Measurements from ENCODE around the gene ZNF740. TPM values are rescaled to one million over a fixed set of nuclear protein-coding genes. Genes with fewer than 3 reads are reported as not detected.

ZNF740 gene
- total RNA-seq, 1 donor from 2014 or later, result 47.6 TPM

DNA sequence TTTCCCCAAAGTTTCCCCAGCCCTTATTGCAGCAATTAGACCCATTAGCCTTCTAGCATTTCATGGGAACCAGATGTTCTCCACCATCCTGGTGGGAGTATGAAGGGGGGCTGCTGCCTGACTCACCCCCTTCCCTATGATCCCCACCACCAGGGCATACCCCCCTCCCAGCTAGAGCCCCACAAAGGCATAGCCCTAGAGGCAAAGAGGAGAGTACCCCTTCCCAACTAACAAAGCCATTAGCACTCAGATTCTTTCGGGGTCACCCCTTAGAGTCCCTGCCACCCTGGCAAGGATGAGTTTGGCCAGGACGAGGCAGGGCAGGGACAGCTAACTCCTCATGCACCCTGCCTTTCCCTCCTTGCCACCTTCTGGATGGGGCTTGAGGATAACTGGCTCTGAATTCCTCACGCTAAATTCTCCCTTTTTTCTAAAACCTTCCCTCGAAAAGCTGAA, 42.3 kb downstream of the ZNF740 start:
- TF ChIP-seq, protein P1, sequence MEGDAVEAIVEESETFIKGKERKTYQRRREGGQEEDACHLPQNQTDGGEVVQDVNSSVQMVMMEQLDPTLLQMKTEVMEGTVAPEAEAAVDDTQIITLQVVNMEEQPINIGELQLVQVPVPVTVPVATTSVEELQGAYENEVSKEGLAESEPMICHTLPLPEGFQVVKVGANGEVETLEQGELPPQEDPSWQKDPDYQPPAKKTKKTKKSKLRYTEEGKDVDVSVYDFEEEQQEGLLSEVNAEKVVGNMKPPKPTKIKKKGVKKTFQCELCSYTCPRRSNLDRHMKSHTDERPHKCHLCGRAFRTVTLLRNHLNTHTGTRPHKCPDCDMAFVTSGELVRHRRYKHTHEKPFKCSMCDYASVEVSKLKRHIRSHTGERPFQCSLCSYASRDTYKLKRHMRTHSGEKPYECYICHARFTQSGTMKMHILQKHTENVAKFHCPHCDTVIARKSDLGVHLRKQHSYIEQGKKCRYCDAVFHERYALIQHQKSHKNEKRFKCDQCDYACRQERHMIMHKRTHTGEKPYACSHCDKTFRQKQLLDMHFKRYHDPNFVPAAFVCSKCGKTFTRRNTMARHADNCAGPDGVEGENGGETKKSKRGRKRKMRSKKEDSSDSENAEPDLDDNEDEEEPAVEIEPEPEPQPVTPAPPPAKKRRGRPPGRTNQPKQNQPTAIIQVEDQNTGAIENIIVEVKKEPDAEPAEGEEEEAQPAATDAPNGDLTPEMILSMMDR (IDR thresholded peaks at IDR 0.05; ENCODE audit: unreplicated experiment), result no peak
- Mint-ChIP-seq H3K9me3 (ENCODE audit: unreplicated experiment) (no peaks in the 10 kb centered on the region), H3K4me1 (ENCODE audit: unreplicated experiment) (peaks cover 54% of the 10 kb centered on the region), H3K36me3 (ENCODE audit: low read depth, unreplicated experiment) (peaks cover 4% of the 10 kb centered on the region), H3K27me3 (ENCODE audit: unreplicated experiment) (peaks cover 15% of the 10 kb centered on the region), H3K4me3 (ENCODE audit: unreplicated experiment) (peak overlapping the region; percentile 69), H3K27ac (ENCODE audit: unreplicated experiment) (no peak overlapping the region)
- no peak for DNase-seq (ENCODE audit: low spot score)

DNA sequence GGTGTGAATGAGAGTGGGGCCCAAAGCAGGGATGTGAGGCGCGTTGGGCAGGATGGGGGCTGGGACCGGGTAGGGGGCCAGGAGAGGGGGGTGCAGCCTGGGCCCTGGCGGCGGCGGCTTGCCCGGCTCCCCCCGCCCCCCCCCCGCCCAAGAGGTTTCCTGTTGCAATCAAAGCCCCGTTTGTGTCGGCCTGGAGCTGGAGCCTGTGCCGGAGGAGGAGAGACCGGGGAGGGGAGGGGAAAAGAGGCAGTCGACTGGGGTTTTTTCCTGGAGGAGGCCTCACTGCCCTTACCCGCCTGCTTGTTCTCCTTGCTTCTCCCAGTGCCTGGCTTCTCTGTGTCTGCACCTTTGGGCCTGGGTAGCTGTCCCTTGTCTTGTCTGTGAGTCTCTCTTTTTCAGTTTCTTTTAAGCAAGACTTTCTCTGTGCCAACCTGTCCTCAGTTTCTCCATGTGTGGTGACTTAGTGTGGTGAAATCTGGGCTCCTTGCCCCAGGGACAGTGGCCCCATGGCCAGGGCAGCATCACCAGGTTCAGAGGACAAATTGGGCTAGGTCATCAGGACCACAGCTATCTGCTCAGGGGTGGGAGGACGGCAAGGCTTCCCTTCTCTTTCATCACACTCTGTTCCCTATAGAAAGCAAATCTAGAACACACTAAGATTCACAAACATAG, 43.0 kb downstream of the ZNF740 start:
- TF ChIP-seq, protein P1 (IDR thresholded peaks at IDR 0.05; ENCODE audit: unreplicated experiment), result no peak
- no peak for DNase-seq (ENCODE audit: low spot score)

DNA sequence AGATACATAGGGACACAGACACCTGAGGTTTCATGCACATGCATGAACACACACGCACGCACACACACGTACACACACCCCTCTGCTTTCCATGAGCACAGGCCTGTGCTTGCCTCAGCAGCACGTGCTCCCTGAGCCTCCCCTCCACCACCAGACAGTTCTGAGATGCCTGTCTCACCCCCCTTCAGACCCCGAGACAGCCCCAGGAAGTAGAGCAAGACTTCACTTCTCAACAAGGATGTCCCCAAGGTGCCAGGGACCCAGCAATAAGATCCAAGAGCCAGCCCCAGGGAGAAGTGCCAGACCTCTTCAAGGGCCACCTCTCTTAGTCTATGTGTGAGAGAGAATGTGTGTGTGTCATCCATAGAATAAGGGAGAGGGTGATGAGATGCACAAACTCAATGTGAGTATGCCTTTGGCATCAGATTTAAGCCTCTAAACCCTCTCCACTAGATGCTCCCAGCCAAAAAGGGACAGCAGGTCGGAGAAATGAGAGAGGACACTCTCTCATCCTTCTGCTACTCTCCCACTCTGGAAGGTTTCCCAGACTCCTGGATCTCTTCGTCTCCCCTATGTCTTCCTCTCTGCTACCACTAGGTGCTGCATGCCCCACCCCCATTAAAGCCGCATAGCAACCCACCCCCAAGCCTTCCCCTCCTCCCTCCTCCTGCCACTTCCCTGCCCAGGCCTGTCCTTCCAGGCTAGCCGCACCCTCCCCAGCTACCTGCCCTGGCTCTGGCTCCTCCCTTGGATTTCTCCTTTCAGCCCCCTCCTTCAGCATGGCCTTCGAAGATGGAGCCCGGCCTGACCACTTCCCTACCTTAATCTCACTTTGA, 43.8 kb downstream of the ZNF740 start:
- Mint-ChIP-seq H3K9me3 (ENCODE audit: unreplicated experiment) (no peaks in the 10 kb centered on the region), H3K4me1 (ENCODE audit: unreplicated experiment) (peaks cover 47% of the 10 kb centered on the region)

More for the DNA sequence above, 43.0 kb downstream of the ZNF740 start:
- Mint-ChIP-seq H3K9me3 (ENCODE audit: unreplicated experiment) (no peaks in the 10 kb centered on the region), H3K27ac (ENCODE audit: unreplicated experiment) (peak overlapping the region; percentile 39), H3K36me3 (ENCODE audit: low read depth, unreplicated experiment) (peaks cover 4% of the 10 kb centered on the region), H3K27me3 (ENCODE audit: unreplicated experiment) (peaks cover 13% of the 10 kb centered on the region), H3K4me3 (ENCODE audit: unreplicated experiment) (peak overlapping the region; percentile 69), H3K4me1 (ENCODE audit: unreplicated experiment) (peaks cover 50% of the 10 kb centered on the region)

DNA sequence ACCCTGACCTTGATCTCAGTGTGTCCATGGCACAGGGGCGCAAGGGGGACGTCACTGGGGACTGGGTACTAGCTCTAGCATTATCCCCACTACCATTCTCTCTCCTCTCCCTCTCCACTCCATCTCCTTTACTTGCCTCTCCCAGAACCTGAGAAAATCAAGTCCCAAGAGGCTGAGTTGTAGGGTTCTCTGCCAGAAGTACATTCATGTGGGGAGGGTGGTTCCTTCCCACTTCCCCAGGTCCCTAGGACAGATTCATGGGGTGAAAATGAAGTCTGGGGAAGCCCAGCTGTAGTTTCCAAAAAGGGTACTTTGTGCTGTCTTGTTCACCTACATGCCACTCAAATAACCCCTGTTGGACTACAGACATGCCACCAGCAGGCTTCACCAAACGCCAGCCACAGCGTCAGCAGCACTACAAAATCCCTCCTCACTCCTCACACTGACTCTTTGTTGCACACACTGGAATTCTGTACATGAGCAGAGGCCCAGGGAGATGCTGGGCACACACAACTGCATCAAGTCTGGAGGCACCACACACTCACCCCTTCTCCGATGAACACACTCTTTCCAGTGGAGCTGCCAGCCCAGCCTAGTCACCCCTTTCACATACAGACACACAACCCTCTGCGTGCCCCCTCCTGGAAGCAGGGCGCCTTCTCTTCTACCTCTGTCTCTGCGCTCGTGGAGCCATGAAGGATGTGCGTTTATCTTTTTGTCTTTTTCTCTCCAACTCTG, 44.5 kb downstream of the ZNF740 start:
- TF ChIP-seq, protein P1 (IDR thresholded peaks at IDR 0.05; ENCODE audit: unreplicated experiment), result no peak
- Mint-ChIP-seq H3K4me1 (ENCODE audit: unreplicated experiment) (peaks cover 42% of the 10 kb centered on the region), H3K36me3 (ENCODE audit: low read depth, unreplicated experiment) (no peaks in the 10 kb centered on the region), H3K9me3 (ENCODE audit: unreplicated experiment) (no peaks in the 10 kb centered on the region), H3K27me3 (ENCODE audit: unreplicated experiment) (peaks cover 16% of the 10 kb centered on the region), H3K27ac (ENCODE audit: unreplicated experiment) (no peak overlapping the region), H3K4me3 (ENCODE audit: unreplicated experiment) (no peak overlapping the region)
- DNase-seq (ENCODE audit: low spot score), result no peak

More for the DNA sequence above, 43.8 kb downstream of the ZNF740 start:
- Mint-ChIP-seq H3K4me3 (ENCODE audit: unreplicated experiment) (peak overlapping the region; percentile 28), H3K27me3 (ENCODE audit: unreplicated experiment) (peaks cover 12% of the 10 kb centered on the region), H3K36me3 (ENCODE audit: low read depth, unreplicated experiment) (peaks cover 1% of the 10 kb centered on the region), H3K27ac (ENCODE audit: unreplicated experiment) (no peak overlapping the region)
- DNase-seq (ENCODE audit: low spot score), result no peak
- TF ChIP-seq, protein P1 (IDR thresholded peaks at IDR 0.05; ENCODE audit: unreplicated experiment), result no peak
